GM23338 (cell line): ENCODE results near the gene RUNX1. TPM values are rescaled to one million over a fixed set of nuclear protein-coding genes. Genes with fewer than 3 reads are reported as not detected.

Source experiments
- ATAC-seq: fragments of 200-7000 bp; cut with Tn5 transposase; 3 replicates; pipeline ENCODE4 v1.9.1; 2020
- DNase-seq: peaks from one replicate; pipeline ENCODE4 v3.0.0-alpha.2; 2015; ENCODE audit warnings: low spot score
- H2AFZ ChIP-seq: fragments of 200-600 bp; sonication (generic); 2 replicates; pipeline ENCODE4 v1.8.0; 2016; ENCODE audit warnings: antibody characterized with exemption, mild to moderate bottlenecking, moderate library complexity
- H3F3A ChIP-seq: fragments of 200-600 bp; sonication (generic); replicated peaks from 2 replicates; pipeline ENCODE4 v1.8.0; 2017; ENCODE audit warnings: antibody characterized with exemption, mixed run types, low read depth
- H3K27ac ChIP-seq: fragments of 200-600 bp; sonication (generic); 2 replicates; pipeline ENCODE4 v1.6.1; 2016; ENCODE audit warnings: low read depth
- H3K27me3 ChIP-seq: fragments of 200-600 bp; sonication (generic); 2 replicates; pipeline ENCODE4 v1.8.0; 2016; ENCODE audit warnings: mild to moderate bottlenecking, mixed run types, moderate library complexity; ENCODE audit not compliant: insufficient read depth
- H3K36me3 ChIP-seq: fragments of 200-600 bp; sonication (generic); 2 replicates; pipeline ENCODE4 v1.8.0; 2016; ENCODE audit warnings: mild to moderate bottlenecking; ENCODE audit not compliant: insufficient read depth
- H3K4me1 ChIP-seq: fragments of 200-600 bp; sonication (generic); 2 replicates; pipeline ENCODE4 v1.8.0; 2016; ENCODE audit warnings: mild to moderate bottlenecking, moderate library complexity; ENCODE audit not compliant: insufficient read depth
- H3K4me2 ChIP-seq: fragments of 200-600 bp; sonication (generic); 2 replicates; pipeline ENCODE4 v1.7.1; 2017; ENCODE audit warnings: mixed run types
- H3K4me3 ChIP-seq: fragments of 200-600 bp; sonication (generic); 2 replicates; pipeline ENCODE4 v1.6.1; 2016; ENCODE audit warnings: mixed run types
- H3K79me2 ChIP-seq: fragments of 200-600 bp; sonication (generic); replicated peaks from 2 replicates; pipeline ENCODE4 v1.8.0; 2017; ENCODE audit warnings: mild to moderate bottlenecking; ENCODE audit not compliant: insufficient read depth
- H3K9me2 ChIP-seq: fragments of 200-600 bp; sonication (generic); 2 replicates; pipeline ENCODE4 v1.8.0; 2017; ENCODE audit not compliant: insufficient read depth
- H4K20me1 ChIP-seq: fragments of 200-600 bp; sonication (generic); replicated peaks from 2 replicates; pipeline ENCODE4 v1.8.0; 2017; ENCODE audit warnings: mild to moderate bottlenecking; ENCODE audit not compliant: insufficient read depth
- H3K27ac Mint-ChIP-seq: 2 replicates; pipeline ENCODE4 v1.8.0; 2020; ENCODE audit warnings: inconsistent platforms, mild to moderate bottlenecking, moderate library complexity, mixed read lengths
- H3K27me3 Mint-ChIP-seq: 3 replicates; pipeline ENCODE4 v1.8.0; 2022; ENCODE audit warnings: low read depth, mild to moderate bottlenecking, moderate library complexity, mixed read lengths, inconsistent platforms; ENCODE audit not compliant: insufficient read depth, poor library complexity
- H3K36me3 Mint-ChIP-seq: 3 replicates; pipeline ENCODE4 v1.8.0; 2021; ENCODE audit warnings: low read depth, mild to moderate bottlenecking, inconsistent platforms, moderate library complexity, mixed read lengths
- H3K4me1 Mint-ChIP-seq: 3 replicates; pipeline ENCODE4 v1.8.0; 2020; ENCODE audit warnings: mild to moderate bottlenecking, inconsistent platforms, mixed read lengths
- H3K4me3 Mint-ChIP-seq: 3 replicates; pipeline ENCODE4 v1.8.0; 2021; ENCODE audit warnings: moderate library complexity, mild to moderate bottlenecking, inconsistent platforms, mixed read lengths
- H3K9me3 Mint-ChIP-seq: 3 replicates; pipeline ENCODE4 v1.8.0; 2020; ENCODE audit warnings: moderate library complexity, mild to moderate bottlenecking, inconsistent platforms, mixed read lengths
- CREB1 ChIP-seq: fragments of 250-450 bp; sonication (Bioruptor Pico); IDR thresholded peaks from 2 replicates; pipeline ENCODE4 v1.5.0; 2020; ENCODE audit warnings: low read depth, mild to moderate bottlenecking, moderate library complexity
- NANOG ChIP-seq: IDR thresholded peaks from 2 replicates; pipeline ENCODE4 v1.6.1; 2016; ENCODE audit warnings: antibody characterized with exemption, borderline replicate concordance
- STAT1 ChIP-seq: IDR thresholded peaks from one replicate; pipeline ENCODE4 v1.6.1; 2016; ENCODE audit warnings: antibody characterized with exemption; ENCODE audit not compliant: unreplicated experiment
- ZNF114 ChIP-seq: fragments of 250-450 bp; sonication (Bioruptor Pico); IDR thresholded peaks from 2 replicates; pipeline ENCODE4 v1.5.0; 2020; ENCODE audit warnings: mild to moderate bottlenecking, moderate library complexity
- polyA plus RNA-seq: library from polyadenylated mRNA; unstranded; fragments of >200 nt; fragmentation: Nextera tagmentation; extraction: Ambion mirVana; gene quantifications from 2 replicates; pipeline ENCODE4 v1.2.1, GENCODE V29; 2016
- total RNA-seq: library from RNA; depleted of rRNA; stranded (reverse); fragments of >200 nt; shearing (Covaris generic); gene quantifications from 2 replicates; pipeline ENCODE4 v1.2.3, GENCODE V29; 2014
- TF ChIP-seq, protein P1 (sequence below): IDR thresholded peaks from 2 replicates; pipeline ENCODE4 v1.6.1; 2016; ENCODE audit warnings: antibody characterized with exemption
- TF ChIP-seq, protein P2 (sequence below): IDR thresholded peaks from one replicate; pipeline ENCODE4 v1.6.1; 2018; ENCODE audit warnings: antibody characterized with exemption; ENCODE audit not compliant: unreplicated experiment
- TF ChIP-seq, protein P3 (sequence below), 2 experiments: fragments of 200-600 bp in 1 of 2; sonication (generic) in 1 of 2; conservative IDR thresholded peaks; 2 replicates each; pipeline versions ENCODE4 v1.5.1 to v1.6.1; 2016 to 2017; ENCODE audit warnings: antibody characterized with exemption in 2 of 2, low read depth in 2 of 2, mild to moderate bottlenecking in 2 of 2, moderate library complexity in 1 of 2

Gene RUNX1
- total and polyA plus RNA-seq, 2 experiments from 2014 or later, result 0.29 to 1.1 TPM

DNA sequence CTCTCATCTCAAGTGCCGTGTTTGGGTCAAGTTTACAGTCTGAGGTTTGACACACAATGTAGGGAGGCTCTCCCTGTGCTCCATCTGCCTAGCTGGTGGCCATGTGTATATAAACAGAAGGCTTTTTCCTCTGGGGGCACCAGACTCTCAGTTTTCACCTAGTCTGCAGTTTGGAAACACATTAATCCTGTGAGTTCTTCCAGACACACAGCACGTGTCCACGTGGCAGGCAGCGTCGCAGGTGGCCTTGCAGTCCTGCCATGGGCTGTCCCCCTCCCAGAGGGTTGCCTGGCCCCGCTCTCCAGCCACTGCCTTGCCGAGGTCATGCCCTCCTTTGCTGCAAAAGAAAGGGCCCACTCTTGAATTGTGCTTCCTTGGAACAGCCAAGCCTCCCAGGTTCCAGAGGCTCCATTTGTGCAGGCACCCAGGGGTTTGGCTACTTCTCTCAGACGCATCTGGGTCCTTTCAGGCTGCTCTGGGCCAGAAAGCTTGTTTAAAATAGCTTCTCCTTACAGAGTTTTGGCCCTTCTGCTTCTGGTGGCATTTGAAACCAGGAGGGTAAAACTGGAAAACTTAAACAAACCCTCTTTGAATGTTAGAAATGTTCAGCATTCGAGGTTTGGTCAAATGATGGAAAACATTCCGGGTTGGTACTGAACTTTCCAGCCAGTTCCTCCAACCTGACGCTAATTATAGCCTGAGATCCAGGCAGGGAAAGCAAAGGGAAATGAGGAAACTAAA lies 4.4 kb upstream of the RUNX1 start:
- H2AFZ ChIP-seq, result no peak overlapping the region

More for the DNA sequence above, 4.4 kb upstream of the RUNX1 start:
- Histone ChIP-seq H3K9me2 (0 out of 2 replicates have a peak, but pooled peaks cover 8% of the 10 kb centered on the region), H3K27me3 (no peaks in the 10 kb centered on the region), H3K4me3 (no peak overlapping the region), H3K4me2 (no peak overlapping the region), H3F3A (no peaks in the 10 kb centered on the region), H4K20me1 (no peaks in the 10 kb centered on the region), H3K27ac (no peak overlapping the region), H3K4me1 (0 out of 2 replicates have a peak, but pooled peaks cover 3% of the 10 kb centered on the region), H3K36me3 (no peaks in the 10 kb centered on the region), H3K79me2 (no peaks in the 10 kb centered on the region)
- no peak for DNase-seq
- no peaks in the 10 kb centered on the region for H3K27me3 Mint-ChIP-seq
- no peaks in the 10 kb centered on the region for H3K36me3 Mint-ChIP-seq
- TF ChIP-seq, protein P1, sequence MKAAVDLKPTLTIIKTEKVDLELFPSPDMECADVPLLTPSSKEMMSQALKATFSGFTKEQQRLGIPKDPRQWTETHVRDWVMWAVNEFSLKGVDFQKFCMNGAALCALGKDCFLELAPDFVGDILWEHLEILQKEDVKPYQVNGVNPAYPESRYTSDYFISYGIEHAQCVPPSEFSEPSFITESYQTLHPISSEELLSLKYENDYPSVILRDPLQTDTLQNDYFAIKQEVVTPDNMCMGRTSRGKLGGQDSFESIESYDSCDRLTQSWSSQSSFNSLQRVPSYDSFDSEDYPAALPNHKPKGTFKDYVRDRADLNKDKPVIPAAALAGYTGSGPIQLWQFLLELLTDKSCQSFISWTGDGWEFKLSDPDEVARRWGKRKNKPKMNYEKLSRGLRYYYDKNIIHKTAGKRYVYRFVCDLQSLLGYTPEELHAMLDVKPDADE, result no peak
- no peak for TF ChIP-seq CREB1 (CRISPR knock-in tag)
- TF ChIP-seq ZNF114 (CRISPR knock-in tag), result no peak
- no peak for TF ChIP-seq NANOG
- TF ChIP-seq, protein P2, sequence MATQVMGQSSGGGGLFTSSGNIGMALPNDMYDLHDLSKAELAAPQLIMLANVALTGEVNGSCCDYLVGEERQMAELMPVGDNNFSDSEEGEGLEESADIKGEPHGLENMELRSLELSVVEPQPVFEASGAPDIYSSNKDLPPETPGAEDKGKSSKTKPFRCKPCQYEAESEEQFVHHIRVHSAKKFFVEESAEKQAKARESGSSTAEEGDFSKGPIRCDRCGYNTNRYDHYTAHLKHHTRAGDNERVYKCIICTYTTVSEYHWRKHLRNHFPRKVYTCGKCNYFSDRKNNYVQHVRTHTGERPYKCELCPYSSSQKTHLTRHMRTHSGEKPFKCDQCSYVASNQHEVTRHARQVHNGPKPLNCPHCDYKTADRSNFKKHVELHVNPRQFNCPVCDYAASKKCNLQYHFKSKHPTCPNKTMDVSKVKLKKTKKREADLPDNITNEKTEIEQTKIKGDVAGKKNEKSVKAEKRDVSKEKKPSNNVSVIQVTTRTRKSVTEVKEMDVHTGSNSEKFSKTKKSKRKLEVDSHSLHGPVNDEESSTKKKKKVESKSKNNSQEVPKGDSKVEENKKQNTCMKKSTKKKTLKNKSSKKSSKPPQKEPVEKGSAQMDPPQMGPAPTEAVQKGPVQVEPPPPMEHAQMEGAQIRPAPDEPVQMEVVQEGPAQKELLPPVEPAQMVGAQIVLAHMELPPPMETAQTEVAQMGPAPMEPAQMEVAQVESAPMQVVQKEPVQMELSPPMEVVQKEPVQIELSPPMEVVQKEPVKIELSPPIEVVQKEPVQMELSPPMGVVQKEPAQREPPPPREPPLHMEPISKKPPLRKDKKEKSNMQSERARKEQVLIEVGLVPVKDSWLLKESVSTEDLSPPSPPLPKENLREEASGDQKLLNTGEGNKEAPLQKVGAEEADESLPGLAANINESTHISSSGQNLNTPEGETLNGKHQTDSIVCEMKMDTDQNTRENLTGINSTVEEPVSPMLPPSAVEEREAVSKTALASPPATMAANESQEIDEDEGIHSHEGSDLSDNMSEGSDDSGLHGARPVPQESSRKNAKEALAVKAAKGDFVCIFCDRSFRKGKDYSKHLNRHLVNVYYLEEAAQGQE, result no peak
- TF ChIP-seq, protein P3, sequence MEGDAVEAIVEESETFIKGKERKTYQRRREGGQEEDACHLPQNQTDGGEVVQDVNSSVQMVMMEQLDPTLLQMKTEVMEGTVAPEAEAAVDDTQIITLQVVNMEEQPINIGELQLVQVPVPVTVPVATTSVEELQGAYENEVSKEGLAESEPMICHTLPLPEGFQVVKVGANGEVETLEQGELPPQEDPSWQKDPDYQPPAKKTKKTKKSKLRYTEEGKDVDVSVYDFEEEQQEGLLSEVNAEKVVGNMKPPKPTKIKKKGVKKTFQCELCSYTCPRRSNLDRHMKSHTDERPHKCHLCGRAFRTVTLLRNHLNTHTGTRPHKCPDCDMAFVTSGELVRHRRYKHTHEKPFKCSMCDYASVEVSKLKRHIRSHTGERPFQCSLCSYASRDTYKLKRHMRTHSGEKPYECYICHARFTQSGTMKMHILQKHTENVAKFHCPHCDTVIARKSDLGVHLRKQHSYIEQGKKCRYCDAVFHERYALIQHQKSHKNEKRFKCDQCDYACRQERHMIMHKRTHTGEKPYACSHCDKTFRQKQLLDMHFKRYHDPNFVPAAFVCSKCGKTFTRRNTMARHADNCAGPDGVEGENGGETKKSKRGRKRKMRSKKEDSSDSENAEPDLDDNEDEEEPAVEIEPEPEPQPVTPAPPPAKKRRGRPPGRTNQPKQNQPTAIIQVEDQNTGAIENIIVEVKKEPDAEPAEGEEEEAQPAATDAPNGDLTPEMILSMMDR (conservative IDR thresholded peaks at IDR 0.05; ENCODE audit: low read depth in 2 of 2), result no peak
- TF ChIP-seq STAT1, result no peak
- H3K4me3 Mint-ChIP-seq, result no peak overlapping the region
- H3K27ac Mint-ChIP-seq, result no peak overlapping the region
- H3K4me1 Mint-ChIP-seq, result peaks cover 10% of the 10 kb centered on the region; the same call in 2 of the 3 replicates
- ATAC-seq, result no peak
- no peaks in the 10 kb centered on the region for H3K9me3 Mint-ChIP-seq
